ENCODE results near the gene MAG.
A peak's percentile ranks its signal among the peaks of the same experiment; 100 is the strongest.

The MAG gene

GRCh38 chr19:35265900-35266519, 26.0 kb upstream of the MAG start:
- DNase-seq = no peak

GRCh38 chr19:35266520-35267352, 25.2 kb upstream of the MAG start:
- no peak for DNase-seq

GRCh38 chr19:35267353-35267817, 24.6 kb upstream of the MAG start:
- DNase-seq = no peak

DNA sequence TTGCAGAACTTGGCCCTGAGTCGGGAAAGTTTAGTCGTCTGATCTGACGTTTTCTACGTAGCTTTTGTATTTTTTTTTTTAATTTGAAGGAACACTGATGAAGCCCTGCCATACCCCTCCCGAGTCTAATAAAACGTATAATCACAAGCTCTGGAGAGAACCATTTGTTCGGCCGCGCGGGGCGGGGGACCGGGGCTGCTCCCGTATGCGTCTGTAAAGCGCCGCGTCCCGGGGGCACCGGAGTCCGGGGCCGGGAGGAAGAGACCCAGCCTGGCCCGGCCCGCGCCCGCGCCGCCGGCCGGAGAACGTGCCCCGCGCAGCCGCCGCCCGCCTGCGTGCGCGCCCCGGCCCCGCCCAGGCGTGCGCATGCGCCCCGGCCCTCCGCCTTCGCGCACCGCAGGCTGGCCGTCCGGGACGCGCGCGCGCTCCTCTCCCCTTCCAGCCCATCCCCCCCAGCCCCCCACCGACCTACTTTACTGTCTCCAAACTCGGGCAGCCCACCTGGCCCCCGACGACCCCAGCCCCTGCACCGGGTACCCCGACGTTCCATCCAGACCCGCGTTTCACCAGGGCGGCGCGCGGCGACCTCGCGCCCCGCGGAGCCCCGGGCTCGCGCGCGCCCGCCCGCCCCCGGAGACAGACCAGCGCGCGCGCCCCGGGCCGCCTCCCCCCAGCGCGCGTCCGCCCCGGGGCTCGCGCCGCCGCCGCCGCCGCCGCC, 24.0 kb upstream of the MAG start:
- DNase-seq = peak; percentile 32

DNA sequence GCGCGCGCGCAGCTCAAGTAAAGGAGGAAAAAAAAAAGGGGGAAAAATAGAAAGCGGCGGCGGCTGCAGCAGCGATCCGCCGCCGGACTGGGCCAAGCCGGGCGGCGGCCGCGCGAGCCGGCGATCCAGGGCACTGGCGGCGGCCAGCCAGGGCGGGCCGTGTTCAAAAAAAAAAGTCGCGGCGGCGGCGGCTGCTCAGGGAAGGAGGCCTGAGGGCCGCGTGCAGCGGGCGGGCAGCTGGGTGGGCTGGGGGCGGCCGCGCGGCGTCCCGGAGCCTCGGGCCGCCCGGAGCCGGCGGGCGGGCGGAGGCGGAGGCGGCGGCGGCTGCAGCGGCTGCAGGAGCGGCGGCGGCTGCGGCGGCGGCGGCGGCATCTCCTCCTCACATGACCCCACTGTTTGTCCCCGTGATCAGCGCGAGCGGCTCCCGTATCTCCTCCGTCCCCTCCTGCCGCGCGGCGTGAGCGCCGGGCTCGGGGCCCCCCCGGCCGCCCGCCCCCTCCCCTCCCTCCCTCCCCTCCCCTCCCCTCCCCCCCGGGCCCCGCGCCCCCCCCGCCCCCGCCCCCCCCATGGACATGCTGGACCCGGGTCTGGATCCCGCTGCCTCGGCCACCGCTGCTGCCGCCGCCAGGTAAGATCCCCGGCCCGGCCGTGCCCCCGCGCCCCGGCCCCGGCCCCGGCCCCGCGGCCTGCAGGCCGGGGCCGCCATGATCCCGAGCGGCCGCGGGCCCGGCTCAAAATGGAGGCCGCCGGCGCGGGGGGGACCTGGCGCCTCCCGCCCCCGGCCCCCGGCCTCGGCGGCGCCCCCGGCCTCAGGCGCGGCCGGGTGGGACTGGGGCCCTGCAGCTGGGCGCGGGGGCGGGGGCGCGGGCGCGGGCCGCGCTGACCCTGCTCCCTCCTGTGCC, 23.2 kb upstream of the MAG start, which contains the start of gene USF2:
USF2 (plus strand) TSS at position 427 of the 902 bp plus-strand sequence; CDS start at position 567, 140 bp downstream.
- DNase-seq = no peak

GRCh38 chr19:35269438-35270117, 22.4 kb upstream of the MAG start:
- DNase-seq = peak; percentile 19

DNA sequence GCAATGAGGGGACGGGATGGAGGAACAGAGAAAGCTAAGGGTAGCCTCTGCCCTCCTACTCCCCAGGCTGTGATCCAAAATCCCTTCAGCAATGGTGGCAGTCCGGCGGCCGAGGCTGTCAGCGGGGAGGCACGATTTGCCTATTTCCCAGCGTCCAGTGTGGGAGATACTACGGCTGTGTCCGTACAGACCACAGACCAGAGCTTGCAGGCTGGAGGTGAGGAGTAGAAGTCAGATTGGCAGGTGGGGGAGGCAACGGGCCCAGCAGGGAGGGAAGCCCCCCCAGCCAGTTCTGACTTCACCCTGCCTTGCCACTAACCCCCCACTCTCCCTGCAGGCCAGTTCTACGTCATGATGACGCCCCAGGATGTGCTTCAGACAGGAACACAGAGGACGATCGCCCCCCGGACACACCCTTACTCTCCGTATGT, 21.6 kb upstream of the MAG start:
- DNase-seq = no peak

DNA sequence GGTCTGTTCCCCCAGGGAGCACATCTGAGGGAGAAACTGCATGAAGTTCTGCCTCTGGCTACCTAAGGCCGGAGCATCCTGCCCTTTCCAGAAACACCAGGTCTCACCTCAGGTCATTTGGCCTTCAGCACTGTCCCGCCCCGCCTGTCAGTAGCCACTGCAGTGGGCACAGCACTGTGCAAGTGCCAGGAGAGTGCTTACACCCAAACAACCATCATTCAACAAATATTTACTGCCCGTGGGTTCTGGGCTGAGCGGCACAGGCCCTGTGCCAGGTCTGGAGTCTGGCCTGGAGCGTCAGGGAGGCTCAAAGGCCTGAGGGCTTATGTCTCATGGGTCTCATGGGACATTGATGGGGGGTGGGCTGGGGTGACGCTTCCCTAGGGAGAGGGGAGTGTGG, 20.4 kb upstream of the MAG start:
- DNase-seq = no peak

DNA sequence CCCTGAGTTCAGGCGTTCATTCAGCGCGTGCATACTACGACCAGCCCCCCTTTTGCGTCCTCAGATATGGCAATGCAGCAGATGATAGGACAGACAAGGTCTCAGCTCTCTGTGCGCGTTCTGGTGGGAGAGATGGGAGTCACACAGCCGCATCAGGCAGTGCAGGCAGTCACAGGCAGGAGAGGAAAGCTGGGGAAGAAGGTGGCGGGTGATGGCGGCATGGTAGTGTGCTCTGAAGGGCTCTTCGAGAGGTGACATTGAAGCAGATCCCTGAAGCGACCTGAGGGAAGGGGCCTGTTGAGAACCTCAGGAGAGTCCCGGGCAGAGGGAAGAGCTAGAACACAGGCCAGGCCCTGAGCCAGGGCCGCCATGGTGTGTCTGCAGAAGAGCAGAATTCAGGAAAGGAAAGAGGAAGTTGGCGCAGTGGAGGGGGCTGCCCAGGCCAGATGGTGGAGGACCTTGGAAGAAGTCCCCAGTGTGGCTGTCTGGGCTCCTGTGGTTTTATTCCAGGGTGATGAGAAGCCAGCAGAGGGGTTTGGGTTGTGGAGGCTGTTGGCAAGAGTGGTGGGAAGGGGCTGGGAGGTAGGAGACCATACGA, 19.7 kb upstream of the MAG start:
- no peak for DNase-seq

DNA sequence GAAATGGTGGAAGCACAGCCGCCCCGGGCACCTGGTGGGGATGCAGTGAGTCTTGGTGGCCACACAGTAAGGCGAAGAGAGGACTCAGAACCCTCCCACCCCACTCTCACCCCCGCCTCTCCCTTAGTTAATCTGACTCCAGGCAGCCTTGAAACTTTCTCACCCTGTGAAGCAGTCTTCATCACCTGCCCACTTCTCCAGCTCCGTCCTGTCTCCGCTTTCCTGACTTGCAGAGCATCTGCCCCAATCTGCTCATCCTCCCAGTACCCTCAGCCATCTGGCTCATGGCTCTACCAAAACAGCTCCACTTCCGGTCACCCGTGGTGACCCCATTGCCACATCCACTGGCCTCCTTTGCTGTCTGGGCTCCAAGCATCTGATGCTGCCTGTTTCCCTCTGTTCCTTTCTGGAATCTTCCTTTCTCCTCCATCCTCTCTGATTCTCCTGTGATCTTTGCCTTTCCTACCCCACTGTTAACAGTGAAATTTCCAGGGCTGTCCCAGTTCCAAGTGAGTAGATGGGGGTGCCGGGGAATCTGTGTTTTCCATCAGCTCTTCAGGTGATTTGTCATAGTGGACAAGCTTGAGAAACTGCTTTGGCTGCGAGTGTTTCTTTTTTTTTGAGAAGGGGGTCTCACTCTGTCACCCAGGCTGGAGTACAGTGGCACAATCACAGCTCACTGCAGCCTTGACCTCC, 18.9 kb upstream of the MAG start:
- no peak for DNase-seq

DNA sequence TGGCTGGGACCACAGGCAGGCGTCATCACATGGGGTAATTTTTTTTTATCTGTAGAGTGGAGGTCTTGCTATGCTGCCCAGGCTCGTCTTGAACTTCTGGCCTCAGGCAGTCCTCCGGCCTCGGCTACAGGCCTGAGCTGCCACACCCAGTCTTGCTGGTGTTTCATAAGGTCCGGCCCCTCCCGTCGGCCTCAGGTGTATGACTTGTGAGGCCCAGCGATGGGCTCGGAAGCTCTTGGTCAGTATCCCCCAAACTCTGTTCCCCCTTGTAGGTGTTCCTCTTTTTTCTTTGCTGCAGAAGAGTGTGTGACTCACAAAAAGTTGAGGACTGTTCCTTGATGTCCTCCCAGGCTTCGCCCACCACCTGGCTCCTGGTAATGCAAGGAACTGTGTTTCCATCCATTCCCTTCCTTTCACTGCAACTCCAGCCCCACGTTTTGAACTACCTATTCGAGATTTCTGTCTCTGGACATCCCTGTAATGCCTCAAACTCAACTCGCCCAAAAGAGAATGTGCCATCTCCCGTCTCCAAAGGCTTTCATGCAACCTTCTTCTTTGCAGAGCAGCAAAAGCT, 18.2 kb upstream of the MAG start:
- DNase-seq = no peak

DNA sequence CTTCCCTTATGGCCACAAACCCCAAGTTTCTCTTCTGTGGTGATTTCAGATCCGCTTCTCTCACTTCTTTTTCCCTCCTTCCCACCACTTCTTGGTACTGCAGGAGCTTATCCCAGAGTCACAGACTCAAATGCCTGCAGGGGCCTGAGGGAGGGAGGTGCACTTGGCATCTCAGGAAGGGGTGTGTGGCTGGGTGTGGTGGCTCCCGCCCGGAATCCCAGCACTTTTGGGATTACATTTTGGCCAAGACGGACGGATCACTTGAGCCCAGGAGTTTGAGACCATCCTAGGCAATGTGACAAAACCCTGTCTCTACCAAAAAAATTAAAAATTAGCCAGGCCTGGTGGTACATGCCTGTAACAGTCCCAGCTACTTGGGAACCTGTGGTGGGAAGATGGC, 17.6 kb upstream of the MAG start:
- DNase-seq = no peak

GRCh38 chr19:35276706-35277281, 15.2 kb upstream of the MAG start:
- no peak for DNase-seq

DNA sequence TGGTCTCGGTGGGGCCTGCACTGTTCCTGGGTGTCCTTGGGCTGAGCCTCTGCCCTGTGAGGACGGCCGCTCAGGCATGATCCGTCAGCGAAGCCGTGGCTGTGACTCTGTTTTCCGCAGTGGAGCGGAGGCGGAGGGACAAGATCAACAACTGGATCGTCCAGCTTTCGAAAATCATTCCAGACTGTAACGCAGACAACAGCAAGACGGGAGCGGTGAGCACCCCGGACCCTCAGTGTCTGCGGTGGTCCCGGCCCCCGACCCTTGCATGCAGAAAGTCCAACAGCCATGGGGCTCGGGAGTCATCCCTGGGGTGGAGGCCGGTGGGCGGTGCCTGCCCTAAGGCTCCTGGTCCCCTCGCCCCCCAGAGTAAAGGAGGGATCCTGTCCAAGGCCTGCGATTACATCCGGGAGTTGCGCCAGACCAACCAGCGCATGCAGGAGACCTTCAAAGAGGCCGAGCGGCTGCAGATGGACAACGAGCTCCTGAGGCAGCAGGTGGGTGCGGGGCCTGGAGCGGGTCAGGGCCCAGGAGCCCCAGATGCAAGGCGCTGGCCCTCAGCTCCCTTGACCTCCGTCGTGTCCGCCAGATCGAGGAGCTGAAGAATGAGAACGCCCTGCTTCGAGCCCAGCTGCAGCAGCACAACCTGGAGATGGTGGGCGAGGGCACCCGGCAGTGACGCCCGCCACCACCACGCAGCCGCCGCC, 13.2 kb upstream of the MAG start:
- DNase-seq = no peak

GRCh38 chr19:35279374-35279773, 12.6 kb upstream of the MAG start:
- no peak for DNase-seq

DNA sequence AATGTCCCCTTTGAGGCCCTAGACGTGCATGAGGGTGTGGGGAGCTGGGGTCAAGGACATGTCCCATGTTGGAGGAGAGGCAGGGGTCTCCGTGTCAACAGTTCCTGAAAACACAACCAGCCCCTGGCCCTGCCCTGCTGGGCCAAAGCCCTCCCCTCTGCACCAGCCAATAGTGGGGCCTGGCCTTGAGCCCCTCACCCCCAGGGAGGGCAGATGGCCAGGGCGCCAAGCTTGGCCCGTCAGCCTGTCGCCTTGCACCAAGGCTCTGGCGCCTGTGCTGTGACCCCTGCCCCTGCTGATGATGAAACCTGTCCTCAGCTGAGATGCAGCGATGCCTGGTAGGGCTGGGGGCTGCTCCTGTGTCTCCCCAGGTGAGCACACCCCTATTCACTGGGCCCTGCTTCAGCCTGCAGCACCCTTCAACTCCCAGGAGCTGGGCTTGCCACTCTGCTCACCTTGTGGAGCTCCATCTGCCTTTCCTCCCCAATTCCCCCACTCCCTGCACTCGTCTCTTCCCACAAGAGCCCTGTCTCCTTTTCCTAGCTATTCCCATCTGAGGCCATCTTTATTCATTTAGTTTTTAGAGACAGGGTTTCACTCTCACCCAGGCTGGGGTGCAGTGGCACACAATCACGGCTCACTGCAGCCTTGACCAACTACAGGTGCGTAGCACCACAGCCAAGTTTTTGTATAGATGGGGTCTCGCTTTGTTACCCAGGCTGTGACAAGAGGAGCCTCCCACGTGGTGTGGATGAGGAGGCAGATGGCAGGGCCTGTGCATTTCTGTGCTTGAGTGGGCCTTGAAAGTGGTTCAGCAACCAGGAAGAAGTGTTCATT, 11.8 kb upstream of the MAG start:
- DNase-seq = no peak

- no peak for DNase-seq
Measured at GRCh38 chr19:35281303-35281702, 10.7 kb upstream of the MAG start.

Measured in KG1 (cell line).